PC-9 (cell line): ENCODE measurements around the gene HHAT.

Experiments used
- EZH2 ChIP-seq: fragments of 200-600 bp; sonication (generic); IDR thresholded peaks from 2 replicates; pipeline ENCODE4 v1.8.0; 2017; ENCODE audit warnings: antibody characterized with exemption, low read depth
- TF ChIP-seq, protein P1 (sequence below): fragments of 200-600 bp; sonication (generic); conservative IDR thresholded peaks from 2 replicates; pipeline ENCODE4 v1.6.1; 2017; ENCODE audit warnings: mixed run types, antibody characterized with exemption, mild to moderate bottlenecking, moderate library complexity

DNA sequence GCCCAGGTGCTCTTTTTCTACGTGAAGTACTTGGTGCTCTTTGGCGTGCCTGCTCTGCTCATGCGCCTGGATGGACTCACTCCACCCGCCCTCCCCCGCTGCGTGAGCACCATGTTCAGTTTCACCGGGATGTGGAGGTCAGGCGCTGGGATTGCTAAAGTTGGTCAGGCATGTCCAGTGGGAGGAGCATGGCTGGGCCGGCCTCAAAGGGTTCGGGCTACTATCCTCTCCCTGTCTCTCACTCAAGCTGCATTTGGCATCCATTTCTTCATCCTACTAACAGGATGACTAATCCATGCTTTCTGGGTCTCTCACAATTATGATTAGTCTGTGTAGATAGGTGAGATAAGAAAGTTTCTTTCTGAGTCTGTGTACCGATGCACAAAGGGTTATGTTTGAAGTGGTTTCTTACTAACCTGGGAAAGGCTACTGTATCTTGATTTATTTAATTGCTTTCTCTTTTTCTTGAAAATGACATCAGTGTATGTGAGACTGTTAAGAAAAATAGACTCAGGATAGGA is 135.9 kb downstream of the HHAT start:
- TF ChIP-seq, protein P1, sequence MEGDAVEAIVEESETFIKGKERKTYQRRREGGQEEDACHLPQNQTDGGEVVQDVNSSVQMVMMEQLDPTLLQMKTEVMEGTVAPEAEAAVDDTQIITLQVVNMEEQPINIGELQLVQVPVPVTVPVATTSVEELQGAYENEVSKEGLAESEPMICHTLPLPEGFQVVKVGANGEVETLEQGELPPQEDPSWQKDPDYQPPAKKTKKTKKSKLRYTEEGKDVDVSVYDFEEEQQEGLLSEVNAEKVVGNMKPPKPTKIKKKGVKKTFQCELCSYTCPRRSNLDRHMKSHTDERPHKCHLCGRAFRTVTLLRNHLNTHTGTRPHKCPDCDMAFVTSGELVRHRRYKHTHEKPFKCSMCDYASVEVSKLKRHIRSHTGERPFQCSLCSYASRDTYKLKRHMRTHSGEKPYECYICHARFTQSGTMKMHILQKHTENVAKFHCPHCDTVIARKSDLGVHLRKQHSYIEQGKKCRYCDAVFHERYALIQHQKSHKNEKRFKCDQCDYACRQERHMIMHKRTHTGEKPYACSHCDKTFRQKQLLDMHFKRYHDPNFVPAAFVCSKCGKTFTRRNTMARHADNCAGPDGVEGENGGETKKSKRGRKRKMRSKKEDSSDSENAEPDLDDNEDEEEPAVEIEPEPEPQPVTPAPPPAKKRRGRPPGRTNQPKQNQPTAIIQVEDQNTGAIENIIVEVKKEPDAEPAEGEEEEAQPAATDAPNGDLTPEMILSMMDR, result no peak
- no peak for TF ChIP-seq EZH2
